Retinal pigment epithelial cell (primary cell): ENCODE measurements around the gene TEX2.
"Not testable (repeated sequence)": the region's sequence is repeated elsewhere in the genome, so short reads cannot be mapped to it uniquely, and the experiment has no call there.

Experiments used
- DNase-seq: peaks from one replicate; pipeline ENCODE4 v3.0.0-alpha.2; 2010; ENCODE audit warnings: low read depth
- H3K4me3 ChIP-seq: 2 replicates; pipeline ENCODE4 v1.5.1; 2011; ENCODE audit warnings: mild to moderate bottlenecking, low read length, control low read depth, moderate library complexity
- CTCF ChIP-seq: conservative IDR thresholded peaks from 2 replicates; pipeline ENCODE4 v1.5.1; 2011; ENCODE audit warnings: low read depth, low read length, control low read depth, inconsistent platforms

Gene TEX2

GRCh38 chr17:64226132-64226531, 36.9 kb downstream of the TEX2 start:
- TF ChIP-seq CTCF, result no peak
- no peak overlapping the region for H3K4me3 ChIP-seq
- no peak for DNase-seq

GRCh38 chr17:64225410-64225809, 37.6 kb downstream of the TEX2 start:
- no peak for DNase-seq
- H3K4me3 ChIP-seq, result no peak overlapping the region
- TF ChIP-seq CTCF, result no peak

- H3K4me3 ChIP-seq, result no peak overlapping the region
- no peak for TF ChIP-seq CTCF
- no peak for DNase-seq
Measured at GRCh38 chr17:64223931-64224629, 39.0 kb downstream of the TEX2 start.

- TF ChIP-seq CTCF, result no peak
- no peak overlapping the region for H3K4me3 ChIP-seq
- no peak for DNase-seq
Measured at GRCh38 chr17:64223283-64223682, 39.8 kb downstream of the TEX2 start.

- TF ChIP-seq CTCF, result no peak
Measured at GRCh38 chr17:64221679-64222078, 41.4 kb downstream of the TEX2 start.

GRCh38 chr17:64220604-64221003, 42.5 kb downstream of the TEX2 start:
- H3K4me3 ChIP-seq, DNase-seq: not testable (repeated sequence)

More at GRCh38 chr17:64221679-64222078, 41.4 kb downstream of the TEX2 start:
- no peak overlapping the region for H3K4me3 ChIP-seq
- DNase-seq, result no peak

- TF ChIP-seq CTCF, result no peak
- DNase-seq, result no peak
- H3K4me3 ChIP-seq, result no peak overlapping the region
Measured at GRCh38 chr17:64219571-64219970, 43.5 kb downstream of the TEX2 start.
